ENCODE data around the gene CYB5A. TPM values are rescaled to one million over a fixed set of nuclear protein-coding genes. Genes with fewer than 3 reads are reported as not detected.

Gene CYB5A
- total RNA-seq, 3 donors from 2014 or later, result 123 to 183 (median 126) TPM

DNA sequence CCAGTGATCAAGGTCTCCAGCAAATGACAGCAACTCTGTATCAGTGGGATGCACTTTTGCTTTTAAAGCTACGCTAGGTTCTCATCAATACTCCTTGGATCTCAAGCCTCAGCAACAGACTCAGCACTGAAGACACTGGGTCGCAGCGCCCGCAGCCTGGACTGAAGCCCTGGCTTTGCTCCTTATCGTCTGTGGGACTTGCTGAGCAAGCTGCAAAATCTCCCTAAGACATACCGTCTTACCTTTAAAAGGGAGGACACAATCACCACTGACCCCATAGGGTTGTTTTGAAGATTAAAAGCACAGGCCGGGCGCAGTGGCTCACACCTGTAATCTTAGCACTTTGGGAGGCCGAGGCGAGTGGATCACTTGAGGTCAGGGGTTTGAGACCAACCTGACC, 8.1 kb downstream of the CYB5A start:
- TF ChIP-seq, protein P1, sequence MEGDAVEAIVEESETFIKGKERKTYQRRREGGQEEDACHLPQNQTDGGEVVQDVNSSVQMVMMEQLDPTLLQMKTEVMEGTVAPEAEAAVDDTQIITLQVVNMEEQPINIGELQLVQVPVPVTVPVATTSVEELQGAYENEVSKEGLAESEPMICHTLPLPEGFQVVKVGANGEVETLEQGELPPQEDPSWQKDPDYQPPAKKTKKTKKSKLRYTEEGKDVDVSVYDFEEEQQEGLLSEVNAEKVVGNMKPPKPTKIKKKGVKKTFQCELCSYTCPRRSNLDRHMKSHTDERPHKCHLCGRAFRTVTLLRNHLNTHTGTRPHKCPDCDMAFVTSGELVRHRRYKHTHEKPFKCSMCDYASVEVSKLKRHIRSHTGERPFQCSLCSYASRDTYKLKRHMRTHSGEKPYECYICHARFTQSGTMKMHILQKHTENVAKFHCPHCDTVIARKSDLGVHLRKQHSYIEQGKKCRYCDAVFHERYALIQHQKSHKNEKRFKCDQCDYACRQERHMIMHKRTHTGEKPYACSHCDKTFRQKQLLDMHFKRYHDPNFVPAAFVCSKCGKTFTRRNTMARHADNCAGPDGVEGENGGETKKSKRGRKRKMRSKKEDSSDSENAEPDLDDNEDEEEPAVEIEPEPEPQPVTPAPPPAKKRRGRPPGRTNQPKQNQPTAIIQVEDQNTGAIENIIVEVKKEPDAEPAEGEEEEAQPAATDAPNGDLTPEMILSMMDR (IDR thresholded peaks at IDR 0.05), result no peak
- Histone ChIP-seq H3K9me3 (no peaks in the 10 kb centered on the region), H3K36me3 (ENCODE audit: low read depth) (no peaks in the 10 kb centered on the region), H3K4me3 (no peak overlapping the region), H3K4me1 (ENCODE audit: low read depth) (peaks cover 36% of the 10 kb centered on the region)
- DNase-seq, result no peak
- intact Hi-C loops (cut with DNase I, micrococcal nuclease), result no loop called here
- ATAC-seq, result no peak

DNA sequence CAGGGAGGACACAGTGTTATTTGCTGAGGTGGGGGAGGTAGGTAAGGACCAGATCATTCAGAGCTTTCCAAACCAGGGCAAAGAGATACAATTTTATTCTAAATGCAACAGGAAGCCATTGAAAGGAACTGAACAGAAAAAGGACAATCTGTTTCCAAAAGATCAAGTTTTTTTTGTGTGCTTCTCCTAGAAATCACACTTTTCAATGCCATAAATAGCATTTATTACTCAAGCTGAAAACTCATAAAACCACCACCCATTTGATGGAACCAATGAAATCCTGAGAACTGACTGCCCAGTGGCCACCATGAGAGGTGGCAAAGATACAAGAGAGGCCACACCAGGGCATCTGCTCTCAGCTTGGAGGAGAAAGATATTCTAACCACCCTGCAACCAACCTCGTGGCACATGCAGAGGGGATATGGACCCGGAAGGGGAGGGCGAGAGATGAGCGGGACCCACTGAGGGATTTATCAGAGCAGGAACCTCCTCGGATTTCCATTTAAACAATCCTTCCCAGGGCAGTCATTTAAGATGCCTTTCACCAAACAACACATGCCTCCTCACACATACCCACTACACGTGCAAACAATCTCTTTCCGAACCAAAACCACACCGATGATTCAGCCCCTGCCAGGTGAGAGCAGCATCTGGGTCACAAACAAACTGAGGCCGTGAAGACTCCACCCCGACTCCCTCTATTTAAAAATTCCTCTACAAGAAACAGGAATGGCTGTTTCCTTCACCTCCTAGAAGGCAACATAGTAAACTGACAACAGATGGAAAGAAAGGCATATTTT, 8.8 kb downstream of the CYB5A start:
- TF ChIP-seq, protein P1 (IDR thresholded peaks at IDR 0.05), result no peak
- Histone ChIP-seq H3K9me3 (no peaks in the 10 kb centered on the region), H3K4me3 (no peak overlapping the region), H3K4me1 (ENCODE audit: low read depth) (peaks cover 36% of the 10 kb centered on the region), H3K36me3 (ENCODE audit: low read depth) (no peaks in the 10 kb centered on the region)
- ATAC-seq, result no peak
- no peak for DNase-seq
- intact Hi-C loops (cut with DNase I, micrococcal nuclease), result no loop called here

DNA sequence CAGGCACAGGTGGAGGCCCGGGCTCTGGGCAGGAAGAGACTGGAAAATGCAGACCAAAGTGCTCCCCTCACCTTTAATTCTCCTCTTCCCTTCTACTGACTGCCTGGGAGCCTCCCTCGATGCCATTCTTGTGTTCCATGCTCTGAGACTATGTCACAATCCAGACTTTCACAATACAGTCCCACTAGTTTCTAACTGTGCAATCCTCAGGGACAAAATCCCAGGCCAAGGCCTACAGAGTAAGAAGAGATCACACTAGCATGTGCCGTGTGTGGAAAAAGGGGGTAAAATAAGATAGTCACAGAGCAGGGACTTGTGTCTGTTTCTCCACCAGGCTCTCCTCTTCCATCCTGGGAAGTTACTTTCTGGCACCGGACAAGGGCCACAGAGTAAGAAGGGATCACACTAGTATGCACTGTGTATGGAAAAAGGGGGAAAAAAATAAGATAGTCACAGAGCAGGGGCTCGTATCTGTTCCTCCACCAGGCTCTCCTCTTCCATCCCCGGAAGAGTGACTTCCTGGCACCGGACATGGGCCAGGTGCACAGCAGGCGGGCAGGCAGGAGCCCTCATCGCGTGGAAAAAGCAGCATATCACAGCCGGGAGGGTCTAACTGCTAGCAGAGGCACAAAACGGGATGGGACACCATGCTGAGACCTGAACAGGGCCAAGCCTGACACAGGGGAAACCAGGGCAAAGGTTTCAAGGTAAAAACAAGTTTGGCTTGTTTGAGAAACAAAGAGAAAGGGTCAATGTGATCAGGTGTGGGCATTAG, 9.6 kb downstream of the CYB5A start:
- no peak overlapping the region for H3K4me3 ChIP-seq
- DNase-seq (peak in 1 of 3 donors; percentile 39), ATAC-seq (peak; percentile 57)
- intact Hi-C loops (cut with DNase I, micrococcal nuclease), result no loop called here
- H3K9me3 ChIP-seq, result no peaks in the 10 kb centered on the region
- TF ChIP-seq, protein P1 (IDR thresholded peaks at IDR 0.05), result no peak
- H3K36me3 ChIP-seq (ENCODE audit: low read depth), result no peaks in the 10 kb centered on the region
- peaks cover 36% of the 10 kb centered on the region for H3K4me1 ChIP-seq (ENCODE audit: low read depth)

DNA sequence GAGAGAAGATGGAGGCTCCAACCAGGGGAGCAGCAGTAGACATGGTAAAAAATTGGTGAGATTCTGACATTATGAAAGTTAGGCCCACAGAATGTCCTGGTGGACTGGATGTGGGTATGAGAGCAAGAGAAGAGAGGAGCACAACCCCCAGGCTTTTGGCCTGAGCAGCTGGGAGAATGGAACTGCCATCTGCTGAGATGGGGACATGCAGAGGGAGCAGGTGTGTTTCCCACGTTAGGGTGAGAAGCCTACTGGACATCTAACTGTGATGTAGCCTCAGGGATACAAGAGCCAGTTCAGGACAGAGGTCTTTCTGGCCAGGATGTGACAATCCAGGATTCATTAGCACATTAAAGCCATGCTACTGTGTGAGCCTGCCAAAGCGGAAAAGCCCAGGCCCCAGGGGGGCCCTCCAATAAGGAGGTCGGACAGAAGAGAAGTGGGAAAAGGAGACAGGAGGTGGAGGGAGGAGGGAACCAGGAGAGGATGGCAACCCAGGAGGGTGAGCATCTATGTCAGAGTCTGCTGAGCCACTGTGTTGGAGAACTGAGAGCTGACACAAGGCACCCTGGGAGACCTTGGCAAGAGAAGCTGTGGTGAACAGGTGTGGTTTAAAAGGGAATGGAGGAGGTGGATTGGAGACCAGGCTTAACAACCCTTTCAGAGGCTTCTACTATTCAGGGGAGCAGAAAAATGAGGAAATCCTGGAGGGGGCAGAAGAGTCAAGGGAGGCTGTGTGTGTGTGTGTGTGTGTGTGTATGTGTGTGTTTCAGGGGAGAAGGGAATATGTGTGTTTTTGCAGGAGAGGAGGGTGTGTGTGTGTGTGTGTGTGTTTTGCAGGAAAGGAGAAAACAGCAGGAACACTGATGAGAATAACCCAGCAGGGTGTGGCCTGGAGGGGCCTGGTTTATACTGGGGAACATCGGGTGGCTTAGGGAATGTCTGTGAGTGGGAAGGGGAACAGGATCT, 10.5 kb downstream of the CYB5A start:
- TF ChIP-seq, protein P1 (IDR thresholded peaks at IDR 0.05), result no peak
- H3K9me3 ChIP-seq, result no peaks in the 10 kb centered on the region
- peak in 2 of 3 donors; percentile 21 to 49 for DNase-seq
- H3K4me3 ChIP-seq, result no peak overlapping the region
- ATAC-seq, result peak; percentile 75
- H3K36me3 ChIP-seq (ENCODE audit: low read depth), result no peaks in the 10 kb centered on the region
- intact Hi-C loops (cut with DNase I, micrococcal nuclease), result no loop called here
- H3K4me1 ChIP-seq (ENCODE audit: low read depth), result peaks cover 36% of the 10 kb centered on the region

DNA sequence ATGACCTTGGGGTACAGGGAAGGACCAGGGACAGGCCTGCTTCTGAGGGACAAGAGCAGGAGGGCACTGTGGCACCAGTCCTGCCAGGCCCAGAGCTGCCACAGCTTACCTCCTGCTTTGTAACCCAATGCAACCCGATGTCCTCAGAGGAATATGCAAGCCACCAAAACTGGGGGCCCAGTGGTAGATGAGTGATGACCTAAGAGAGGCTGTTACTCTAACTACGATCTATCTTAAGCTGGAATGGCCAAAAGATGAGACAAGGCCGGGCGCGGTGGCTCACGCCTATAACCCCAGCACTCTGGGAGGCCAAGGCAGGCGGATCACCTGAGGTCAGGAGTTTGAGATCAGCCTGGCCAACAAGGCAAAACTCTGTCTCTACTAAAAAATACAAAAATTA, 12.8 kb downstream of the CYB5A start:
- TF ChIP-seq, protein P1 (IDR thresholded peaks at IDR 0.05), result no peak
- H3K4me1 ChIP-seq (ENCODE audit: low read depth), result peaks cover 27% of the 10 kb centered on the region
- H3K36me3 ChIP-seq (ENCODE audit: low read depth), result no peaks in the 10 kb centered on the region
- H3K9me3 ChIP-seq, result no peaks in the 10 kb centered on the region
- no peak overlapping the region for H3K4me3 ChIP-seq
- intact Hi-C loops (cut with DNase I, micrococcal nuclease), result no loop called here
- no peak for ATAC-seq
- no peak for DNase-seq

Measured in mucosa of descending colon (tissue), 3 donors.